Naive B cell (primary cell): ENCODE data around the gene BUB1. TPM values are rescaled to one million over a fixed set of nuclear protein-coding genes. Genes with fewer than 3 reads are reported as not detected.

Source experiments
- ATAC-seq, 2 donors: fragments of 150-1000 bp; cut with Tn5 transposase; 2 replicates each; pipeline ENCODE4 v1.10.0; 2021; ENCODE audit warnings: low read depth in 2 of 2, mild to moderate bottlenecking in 2 of 2, moderate library complexity in 2 of 2
- DNase-seq: peaks from one replicate; pipeline ENCODE4 v3.0.0; 2022
- H3K27ac Mint-ChIP-seq, 6 donors: one replicate each; pipeline ENCODE4 v1.8.0; 2020 to 2022; ENCODE audit warnings: mild to moderate bottlenecking in 6 of 6, mixed read lengths in 6 of 6, moderate library complexity in 5 of 6, inconsistent platforms in 2 of 6
- H3K27me3 Mint-ChIP-seq, 3 donors: one replicate each; pipeline ENCODE4 v1.8.0; 2021 to 2022; ENCODE audit warnings: mixed read lengths in 3 of 3, mild to moderate bottlenecking in 1 of 3
- H3K36me3 Mint-ChIP-seq, 2 donors: one replicate each; pipeline ENCODE4 v1.8.0; 2020 to 2022; ENCODE audit warnings: mixed read lengths in 2 of 2, inconsistent platforms in 1 of 2, mild to moderate bottlenecking in 1 of 2
- H3K4me1 Mint-ChIP-seq, 3 donors: one replicate each; pipeline ENCODE4 v1.8.0; 2020 to 2022; ENCODE audit warnings: mixed read lengths in 3 of 3, inconsistent platforms in 1 of 3, mild to moderate bottlenecking in 1 of 3, moderate library complexity in 1 of 3
- H3K4me3 Mint-ChIP-seq, 8 donors: one replicate each; pipeline ENCODE4 v1.8.0; 2020 to 2022; ENCODE audit warnings: mild to moderate bottlenecking in 8 of 8, mixed read lengths in 8 of 8, moderate library complexity in 8 of 8, inconsistent platforms in 2 of 8
- H3K9me3 Mint-ChIP-seq, 7 donors: one replicate each; pipeline ENCODE4 v1.8.0; 2020 to 2022; ENCODE audit warnings: mixed read lengths in 7 of 7, mild to moderate bottlenecking in 5 of 7, inconsistent platforms in 2 of 7, moderate library complexity in 1 of 7
- polyA plus RNA-seq, 6 donors: library from polyadenylated mRNA; unstranded; fragments of 300-500 nt; fragmentation: Illumina TruSeq; gene quantifications; one replicate each; pipeline ENCODE4 v1.2.3, GENCODE V29; 2021; ENCODE audit warnings: low read depth in 6 of 6

BUB1 gene
- polyA plus RNA-seq, 6 donors from 2014 or later: 0.63 to 1.8 (median 0.97) TPM; not detected in 1

DNA sequence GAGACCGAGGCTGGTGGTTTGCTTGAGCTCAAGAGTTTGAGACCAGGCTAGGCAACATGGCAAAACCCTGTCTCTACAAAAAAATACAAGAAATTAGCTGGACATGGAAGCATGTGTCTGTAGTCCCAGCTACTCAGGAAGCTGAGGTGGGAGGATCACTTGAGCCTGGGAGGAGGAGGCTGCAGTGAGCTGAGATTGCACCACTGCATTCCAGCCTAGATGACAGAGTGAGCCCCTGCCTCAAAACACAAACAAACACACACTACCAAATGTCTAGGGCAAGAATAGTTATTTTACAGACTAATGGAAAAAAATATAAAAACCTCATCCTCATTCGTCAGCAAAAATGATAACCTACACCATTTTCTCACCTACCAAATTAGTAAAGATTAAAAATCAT lies 15.3 kb downstream of the BUB1 start:
- H3K4me3 Mint-ChIP-seq: no peak overlapping the region
- no peaks in the 10 kb centered on the region for H3K9me3 Mint-ChIP-seq
- H3K4me1 Mint-ChIP-seq: no peaks in the 10 kb centered on the region
- H3K27ac Mint-ChIP-seq: no peak overlapping the region
- ATAC-seq: no peak
- no peaks in the 10 kb centered on the region for H3K27me3 Mint-ChIP-seq
- no peaks in the 10 kb centered on the region for H3K36me3 Mint-ChIP-seq
- no peak for DNase-seq

DNA sequence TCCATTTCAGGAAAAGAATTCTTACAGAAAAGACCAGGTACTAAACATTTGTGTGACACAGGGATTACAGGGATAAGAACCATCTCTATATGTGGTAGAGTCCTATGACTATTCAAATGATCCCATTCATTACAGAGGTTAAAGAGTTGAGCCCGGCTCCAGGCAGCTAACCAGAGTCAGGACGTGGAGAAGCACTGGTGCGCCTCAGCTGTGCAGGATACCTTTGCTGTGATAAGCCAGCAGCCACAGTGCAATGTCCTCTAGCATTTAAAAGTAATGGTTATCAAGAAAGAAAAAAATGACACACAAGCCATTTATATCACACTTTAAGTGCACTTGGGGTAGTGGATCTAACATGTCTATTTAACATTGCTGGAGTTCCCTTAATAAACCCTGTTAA lies 17.3 kb downstream of the BUB1 start:
- no peak overlapping the region for H3K4me3 Mint-ChIP-seq
- ATAC-seq (no peak), DNase-seq (no peak)
- no peaks in the 10 kb centered on the region for H3K27me3 Mint-ChIP-seq
- no peak overlapping the region for H3K27ac Mint-ChIP-seq
- no peaks in the 10 kb centered on the region for H3K36me3 Mint-ChIP-seq
- H3K9me3 Mint-ChIP-seq: no peaks in the 10 kb centered on the region
- H3K4me1 Mint-ChIP-seq: no peaks in the 10 kb centered on the region

DNA sequence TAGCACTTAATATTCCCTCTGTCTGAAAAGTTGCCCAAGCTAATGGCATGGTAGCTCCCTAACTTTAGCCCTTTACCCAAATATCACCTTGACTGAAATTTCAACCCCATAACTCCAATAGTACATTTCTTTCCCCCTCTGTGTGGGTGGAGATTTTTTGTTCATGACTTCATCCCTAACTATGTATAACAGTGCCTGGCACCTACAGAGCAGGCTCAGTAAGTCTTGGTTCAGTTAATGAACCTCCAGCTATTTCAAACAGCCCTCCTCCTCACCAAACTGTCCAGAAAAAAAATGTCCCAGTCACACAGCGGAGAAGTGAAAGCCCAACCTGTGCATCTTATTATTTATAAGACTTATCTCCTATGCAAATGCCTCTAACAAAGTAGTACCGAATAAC lies 18.6 kb downstream of the BUB1 start:
- Mint-ChIP-seq H3K27ac (no peak overlapping the region), H3K27me3 (no peaks in the 10 kb centered on the region), H3K36me3 (no peaks in the 10 kb centered on the region), H3K4me3 (no peak overlapping the region), H3K4me1 (no peaks in the 10 kb centered on the region), H3K9me3 (no peaks in the 10 kb centered on the region)
- ATAC-seq (no peak), DNase-seq (no peak)

DNA sequence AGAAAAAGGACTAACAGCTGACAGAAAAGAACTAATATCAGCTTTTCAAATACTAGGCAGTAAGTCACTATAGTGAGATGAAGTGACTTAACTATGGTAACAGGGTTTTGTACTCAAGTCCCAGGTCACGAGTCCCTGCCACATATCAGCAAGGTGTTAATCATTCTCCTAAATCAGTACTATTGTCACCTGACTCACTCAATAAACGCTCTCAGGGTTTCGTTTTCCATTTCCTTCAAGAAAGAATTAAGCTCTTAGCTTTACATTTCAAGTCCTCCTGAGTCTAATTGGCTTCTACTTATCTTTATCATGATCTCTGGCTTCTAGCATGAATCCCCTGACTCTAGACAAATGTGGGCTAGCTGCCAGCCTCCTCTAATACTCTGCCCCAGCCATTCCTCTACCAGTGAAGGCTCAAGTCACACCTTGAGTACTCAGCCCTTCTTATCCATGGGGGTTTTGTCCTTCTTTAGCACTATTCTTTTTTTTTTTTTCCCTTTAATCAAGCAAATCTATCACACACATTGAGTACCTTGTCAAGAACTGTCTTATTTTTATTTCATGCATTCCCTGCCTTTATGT lies 20.0 kb downstream of the BUB1 start:
- Mint-ChIP-seq H3K9me3 (no peaks in the 10 kb centered on the region), H3K27me3 (no peaks in the 10 kb centered on the region), H3K27ac (peak overlapping the region in 1 of 6 donors; percentile 49), H3K36me3 (no peaks in the 10 kb centered on the region), H3K4me3 (no peak overlapping the region), H3K4me1 (no peaks in the 10 kb centered on the region)
- DNase-seq (no peak), ATAC-seq (no peak)

DNA sequence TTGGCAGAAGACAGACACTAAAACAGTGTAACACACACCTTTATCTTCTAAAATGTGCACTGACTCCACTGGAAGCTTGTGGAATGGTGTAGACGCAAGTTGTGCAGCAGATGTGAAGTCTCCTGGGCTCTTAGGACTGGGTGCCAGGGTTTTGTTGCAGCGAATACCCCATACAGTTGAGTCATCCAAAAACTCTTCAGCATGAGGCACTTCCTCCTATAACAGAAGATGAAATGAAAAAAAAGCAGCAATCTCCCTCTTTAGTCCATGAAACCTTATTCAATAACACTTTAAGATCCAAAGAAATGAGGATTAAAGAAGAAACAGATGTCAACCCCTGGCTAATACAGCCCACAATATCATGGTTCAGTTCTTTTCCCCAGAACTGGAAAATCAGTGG lies 22.2 kb downstream of the BUB1 start:
- ATAC-seq: no peak
- no peak overlapping the region for H3K4me3 Mint-ChIP-seq
- H3K27ac Mint-ChIP-seq: no peak overlapping the region
- H3K36me3 Mint-ChIP-seq: no peaks in the 10 kb centered on the region
- no peaks in the 10 kb centered on the region for H3K27me3 Mint-ChIP-seq
- no peak for DNase-seq
- no peaks in the 10 kb centered on the region for H3K9me3 Mint-ChIP-seq
- H3K4me1 Mint-ChIP-seq: no peaks in the 10 kb centered on the region

DNA sequence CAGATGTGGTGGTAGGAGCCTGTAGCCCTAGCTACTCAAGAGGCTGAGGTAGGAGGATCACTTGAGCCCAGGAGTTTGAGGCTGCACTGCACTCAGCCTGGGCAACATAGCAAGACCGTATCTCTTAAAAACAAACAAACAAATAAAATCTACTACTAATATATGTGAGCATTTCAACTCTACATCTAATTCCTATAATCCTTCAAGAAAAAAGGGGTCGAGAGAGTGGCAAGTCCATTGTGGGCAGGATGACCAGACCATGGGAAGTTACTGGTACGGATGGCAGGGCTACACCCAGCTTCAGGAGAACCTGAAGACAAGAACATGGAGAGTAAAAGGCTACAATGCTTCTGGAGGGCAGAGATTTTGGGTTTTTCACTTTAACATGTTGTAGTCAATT lies 24.0 kb downstream of the BUB1 start:
- Mint-ChIP-seq H3K36me3 (peaks cover 0 to 4% of the 10 kb centered on the region in 2 donors), H3K4me3 (no peak overlapping the region), H3K4me1 (no peaks in the 10 kb centered on the region), H3K27ac (no peak overlapping the region), H3K9me3 (no peaks in the 10 kb centered on the region), H3K27me3 (no peaks in the 10 kb centered on the region)
- ATAC-seq (no peak), DNase-seq (no peak)

DNA sequence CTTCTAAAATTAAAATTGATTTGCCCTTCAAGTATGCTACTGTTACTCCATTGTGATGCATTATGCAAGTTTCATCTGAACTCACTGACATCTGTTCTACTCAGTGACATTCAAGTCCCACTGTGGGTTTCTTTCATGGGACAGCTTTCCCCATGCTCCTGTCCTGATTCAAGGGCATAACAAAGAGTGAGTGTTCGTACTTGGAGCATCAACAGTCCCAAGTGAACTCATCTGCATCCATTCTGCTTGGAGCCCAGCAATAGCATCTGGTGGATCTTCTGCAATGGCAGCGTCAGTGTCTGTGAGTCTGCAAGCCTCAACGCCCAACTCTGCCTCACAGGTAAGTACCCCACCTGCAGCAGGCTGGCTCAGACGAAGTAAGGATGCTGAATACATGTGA lies 27.5 kb downstream of the BUB1 start:
- Mint-ChIP-seq H3K27me3 (no peaks in the 10 kb centered on the region), H3K27ac (no peak overlapping the region), H3K4me1 (no peaks in the 10 kb centered on the region), H3K36me3 (peaks cover 0 to 4% of the 10 kb centered on the region in 2 donors), H3K9me3 (no peaks in the 10 kb centered on the region), H3K4me3 (no peak overlapping the region)
- DNase-seq (no peak), ATAC-seq (no peak)

DNA sequence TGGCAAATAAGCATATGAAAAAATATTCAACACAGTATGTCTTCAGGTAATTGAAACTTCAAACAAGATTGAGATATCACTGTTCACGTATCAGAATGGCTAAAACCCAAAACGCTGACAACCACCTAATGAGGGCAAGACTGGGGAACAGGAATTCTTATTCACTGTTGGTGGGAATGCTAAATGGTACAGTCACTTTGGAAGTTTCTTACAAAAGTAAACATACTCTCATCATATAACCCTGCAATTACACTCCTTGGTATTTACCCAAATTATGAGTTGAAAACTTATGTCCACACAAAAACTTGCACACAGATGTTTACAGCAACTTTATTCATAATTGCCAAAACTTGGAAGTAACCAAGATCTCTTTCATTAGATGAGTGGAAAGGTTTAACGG lies 30.1 kb downstream of the BUB1 start:
- no peaks in the 10 kb centered on the region for H3K9me3 Mint-ChIP-seq
- H3K27me3 Mint-ChIP-seq: no peaks in the 10 kb centered on the region
- H3K36me3 Mint-ChIP-seq: peaks cover 0 to 7% of the 10 kb centered on the region in 2 donors

DNA sequence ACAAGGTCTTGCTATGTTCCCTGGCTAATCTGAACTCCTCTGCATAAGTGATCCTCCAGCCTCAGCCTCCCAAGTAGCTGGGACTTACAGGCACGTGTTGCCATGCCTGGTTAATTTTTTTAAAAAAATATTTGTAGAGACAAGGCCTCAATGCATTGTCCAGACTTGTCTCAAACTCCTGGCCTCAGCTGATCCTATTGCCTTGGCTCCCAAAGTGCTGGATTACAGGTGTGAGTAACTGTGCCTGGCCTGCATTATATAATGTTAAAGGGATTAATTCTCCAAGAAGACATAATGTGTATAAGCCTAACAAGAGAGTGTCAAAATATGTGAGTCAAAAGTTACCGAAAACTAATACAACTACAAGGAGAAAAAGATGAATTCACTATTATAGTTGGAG lies 32.2 kb downstream of the BUB1 start:
- Mint-ChIP-seq H3K9me3 (no peaks in the 10 kb centered on the region), H3K4me3 (no peak overlapping the region), H3K4me1 (no peaks in the 10 kb centered on the region), H3K27me3 (no peaks in the 10 kb centered on the region), H3K36me3 (peaks cover 0 to 17% of the 10 kb centered on the region in 2 donors), H3K27ac (no peak overlapping the region)
- ATAC-seq: no peak
- no peak for DNase-seq

More for the DNA sequence above, 30.1 kb downstream of the BUB1 start:
- DNase-seq: no peak
- no peak overlapping the region for H3K27ac Mint-ChIP-seq
- H3K4me1 Mint-ChIP-seq: no peaks in the 10 kb centered on the region
- no peak overlapping the region for H3K4me3 Mint-ChIP-seq
- no peak for ATAC-seq

DNA sequence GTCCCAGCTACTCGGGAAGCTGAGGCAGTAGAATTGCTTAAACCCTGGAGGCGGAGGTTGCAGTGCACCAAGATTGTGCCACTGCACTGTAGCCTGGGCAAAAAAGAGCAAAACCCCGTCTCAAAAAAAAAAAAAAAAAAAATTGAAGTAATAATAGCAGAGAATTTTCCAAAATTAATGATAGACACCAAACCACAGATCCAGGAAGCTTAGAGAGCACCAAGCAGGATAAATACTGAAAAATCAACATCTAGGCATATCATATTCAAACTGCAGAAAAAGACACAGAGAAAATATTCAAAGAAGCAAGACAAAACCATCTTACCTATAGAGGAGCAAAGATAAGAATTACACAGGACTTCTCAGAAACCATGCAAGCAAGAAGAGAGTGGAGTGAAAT lies 33.5 kb downstream of the BUB1 start:
- ATAC-seq (no peak), DNase-seq (no peak)
- H3K4me3 Mint-ChIP-seq: no peak overlapping the region
- no peaks in the 10 kb centered on the region for H3K27me3 Mint-ChIP-seq
- H3K4me1 Mint-ChIP-seq: no peaks in the 10 kb centered on the region
- no peaks in the 10 kb centered on the region for H3K9me3 Mint-ChIP-seq
- no peak overlapping the region for H3K27ac Mint-ChIP-seq
- peaks cover 0 to 15% of the 10 kb centered on the region in 2 donors for H3K36me3 Mint-ChIP-seq

DNA sequence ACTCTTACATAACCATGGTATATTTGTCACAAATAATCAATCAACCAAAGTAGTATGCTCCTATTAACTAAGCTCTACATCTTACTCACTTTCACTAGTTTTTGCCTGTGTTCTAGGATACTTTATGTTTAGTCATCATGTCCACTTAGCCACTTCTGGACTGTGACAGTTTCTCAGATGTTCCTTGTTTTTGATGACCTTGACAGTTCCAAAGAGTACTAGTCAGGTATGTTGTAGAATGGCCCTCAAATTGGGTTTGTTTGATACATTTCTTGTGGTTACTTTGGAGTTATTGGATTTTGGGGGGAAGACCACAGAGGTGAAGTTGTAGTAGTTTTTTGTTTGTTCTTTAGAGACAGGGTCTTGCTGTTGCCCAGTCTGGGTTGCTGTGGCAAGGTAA lies 35.5 kb downstream of the BUB1 start:
- Mint-ChIP-seq H3K4me1 (no peaks in the 10 kb centered on the region), H3K27ac (no peak overlapping the region), H3K4me3 (no peak overlapping the region), H3K9me3 (no peaks in the 10 kb centered on the region), H3K27me3 (no peaks in the 10 kb centered on the region), H3K36me3 (peaks cover 0 to 15% of the 10 kb centered on the region in 2 donors)
- DNase-seq: no peak
- no peak for ATAC-seq

DNA sequence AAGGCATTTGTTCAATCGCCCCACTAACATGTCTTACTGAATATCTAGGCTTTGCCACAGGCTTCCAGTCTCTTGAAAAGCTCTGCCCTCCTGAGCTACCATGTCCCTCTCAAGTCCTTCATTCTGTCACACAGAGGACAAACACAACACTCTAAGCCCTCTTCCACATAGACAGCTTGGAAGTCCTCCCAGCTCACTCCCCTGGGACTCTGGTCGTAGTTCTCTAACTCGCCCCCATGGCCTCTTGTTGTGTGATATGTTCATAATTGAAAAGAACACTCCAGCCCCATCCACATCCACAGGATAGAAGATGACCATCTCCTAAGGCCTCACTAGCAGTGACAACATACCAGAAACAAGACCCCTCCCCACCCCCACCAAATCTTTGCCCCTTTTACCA lies 37.9 kb downstream of the BUB1 start:
- H3K36me3 Mint-ChIP-seq: peaks cover 0 to 15% of the 10 kb centered on the region in 2 donors
- no peak overlapping the region for H3K4me3 Mint-ChIP-seq
- DNase-seq: no peak
- no peaks in the 10 kb centered on the region for H3K4me1 Mint-ChIP-seq
- H3K27ac Mint-ChIP-seq: peak overlapping the region in 1 of 6 donors; percentile 53
- no peaks in the 10 kb centered on the region for H3K9me3 Mint-ChIP-seq
- H3K27me3 Mint-ChIP-seq: no peaks in the 10 kb centered on the region
- no peak for ATAC-seq

DNA sequence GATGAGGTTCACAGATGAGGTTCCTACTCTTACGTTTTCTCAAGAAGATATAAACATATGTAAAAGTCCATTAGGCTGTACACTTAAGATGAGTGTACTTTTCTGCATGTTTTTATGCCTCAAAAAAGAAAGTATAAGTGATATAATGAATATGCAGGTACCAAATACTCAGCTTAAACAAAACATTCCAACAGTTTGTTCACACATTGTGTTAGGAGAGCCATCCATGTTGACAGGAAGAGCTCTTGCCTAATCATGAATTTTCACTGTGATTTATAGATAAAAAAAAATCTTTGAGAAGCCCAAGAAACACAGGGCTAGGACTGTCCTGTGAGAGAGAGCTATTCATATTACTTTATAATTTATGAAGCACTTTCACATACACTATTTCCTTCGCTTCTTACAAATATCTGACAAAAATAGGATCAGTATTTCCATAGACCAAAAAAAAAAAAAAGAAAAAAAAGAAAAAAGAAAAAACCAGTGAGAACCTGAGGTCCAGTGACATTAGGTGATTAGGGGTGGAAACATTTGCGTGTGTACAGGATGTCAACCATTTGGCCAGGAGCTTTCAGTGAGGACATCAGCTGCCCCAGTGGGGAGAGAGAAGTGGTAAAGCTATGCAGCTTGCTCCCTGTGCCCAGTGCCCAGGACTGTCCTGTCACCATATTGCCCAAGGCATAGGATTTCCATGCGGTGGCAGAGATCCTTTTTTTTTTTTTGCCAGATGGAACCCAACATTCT lies 38.7 kb downstream of the BUB1 start:
- Mint-ChIP-seq H3K4me1 (no peaks in the 10 kb centered on the region), H3K27me3 (no peaks in the 10 kb centered on the region), H3K9me3 (no peaks in the 10 kb centered on the region), H3K4me3 (no peak overlapping the region), H3K27ac (peak overlapping the region in 2 of 6 donors; percentile 11 to 30), H3K36me3 (peaks cover 0 to 15% of the 10 kb centered on the region in 2 donors)
- ATAC-seq (no peak), DNase-seq (no peak)

DNA sequence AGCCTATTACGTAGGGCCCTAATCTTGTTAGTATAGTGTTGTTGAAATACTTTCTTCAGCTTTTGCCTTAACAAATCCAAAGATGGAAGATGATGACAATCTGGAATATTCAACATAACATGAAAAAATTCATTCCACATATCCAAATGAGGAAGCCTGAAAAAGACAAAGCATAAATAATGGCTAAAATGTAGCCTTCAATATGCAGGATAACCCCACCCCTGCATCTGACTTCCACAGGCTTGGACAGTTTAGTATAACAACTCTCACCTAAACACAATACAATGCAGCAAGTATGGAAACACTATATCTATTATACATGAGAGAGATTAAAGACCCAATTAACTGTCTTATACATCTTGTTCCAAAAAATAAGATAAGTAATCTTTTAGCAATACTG lies 39.9 kb downstream of the BUB1 start:
- no peaks in the 10 kb centered on the region for H3K4me1 Mint-ChIP-seq

More for the DNA sequence above, 39.9 kb downstream of the BUB1 start:
- peaks cover 0 to 13% of the 10 kb centered on the region in 2 donors for H3K36me3 Mint-ChIP-seq
- no peak overlapping the region for H3K4me3 Mint-ChIP-seq
- no peaks in the 10 kb centered on the region for H3K9me3 Mint-ChIP-seq
- no peak for ATAC-seq
- H3K27me3 Mint-ChIP-seq: no peaks in the 10 kb centered on the region
- H3K27ac Mint-ChIP-seq: no peak overlapping the region
- no peak for DNase-seq
